ENCODE data around the gene C7orf33. TPM values are rescaled to one million over a fixed set of nuclear protein-coding genes. Genes with fewer than 3 reads are reported as not detected.

C7orf33 gene
- polyA plus RNA-seq, 1 donor from 2014 or later: not detected

- Histone ChIP-seq H3K79me2 (replicated peaks; ENCODE audit: insufficient read depth, low read length) (no peaks in the 10 kb centered on the region), H3K27ac (ENCODE audit: low read length) (no peak overlapping the region), H3K4me3 (ENCODE audit: low read length) (no peak overlapping the region), H3K9me2 (ENCODE audit: insufficient read depth, low read length) (no peaks in the 10 kb centered on the region), H3K36me3 (ENCODE audit: insufficient read depth, low read length) (no peaks in the 10 kb centered on the region), H2AFZ (ENCODE audit: low read depth, low read length) (no peak overlapping the region), H3K9ac (ENCODE audit: low read length) (no peak overlapping the region), H3K27me3 (ENCODE audit: insufficient read depth, low read depth, low read length) (no peaks in the 10 kb centered on the region), H3K4me2 (ENCODE audit: low read length) (no peak overlapping the region), H4K20me1 (ENCODE audit: insufficient read depth) (no peaks in the 10 kb centered on the region), H3F3A (ENCODE audit: insufficient read depth, low read length, poor library complexity, severe bottlenecking) (no peaks in the 10 kb centered on the region), H3K9me3 (ENCODE audit: low read length) (no peaks in the 10 kb centered on the region)
- TF ChIP-seq REST (IDR thresholded peaks at IDR 0.05; ENCODE audit: borderline replicate concordance): no peak
- no peak for TF ChIP-seq RAD21 (conservative IDR thresholded peaks at IDR 0.05)
- TF ChIP-seq CTCF (IDR thresholded peaks at IDR 0.05; ENCODE audit: poor library complexity, severe bottlenecking): no peak
- TF ChIP-seq SMC3 (conservative IDR thresholded peaks at IDR 0.05; ENCODE audit: poor library complexity): no peak
- no peak for TF ChIP-seq EZH2 (IDR thresholded peaks at IDR 0.05; ENCODE audit: borderline replicate concordance, insufficient read depth, low read length, poor library complexity, severe bottlenecking)
- TF ChIP-seq EP300 (conservative IDR thresholded peaks at IDR 0.05; ENCODE audit: poor library complexity, severe bottlenecking): no peak
- no peak for TF ChIP-seq POLR2AphosphoS5 (IDR thresholded peaks at IDR 0.05)
- TF ChIP-seq MXI1 (conservative IDR thresholded peaks at IDR 0.05; ENCODE audit: poor library complexity, severe bottlenecking): no peak
Observed at GRCh38 chr7:148545932-148546331, 44.6 kb upstream of the C7orf33 start.

GRCh38 chr7:148546857-148547256 lies 43.7 kb upstream of the C7orf33 start:
- Histone ChIP-seq H3K4me3 (ENCODE audit: low read length) (no peak overlapping the region), H3F3A (ENCODE audit: insufficient read depth, low read length, poor library complexity, severe bottlenecking) (no peaks in the 10 kb centered on the region), H2AFZ (ENCODE audit: low read depth, low read length) (no peak overlapping the region), H3K36me3 (ENCODE audit: insufficient read depth, low read length) (no peaks in the 10 kb centered on the region), H3K4me2 (ENCODE audit: low read length) (no peak overlapping the region), H3K79me2 (replicated peaks; ENCODE audit: insufficient read depth, low read length) (no peaks in the 10 kb centered on the region), H3K9me2 (ENCODE audit: insufficient read depth, low read length) (no peaks in the 10 kb centered on the region), H3K27me3 (ENCODE audit: insufficient read depth, low read depth, low read length) (no peaks in the 10 kb centered on the region), H4K20me1 (ENCODE audit: insufficient read depth) (no peaks in the 10 kb centered on the region), H3K27ac (ENCODE audit: low read length) (no peak overlapping the region), H3K9ac (ENCODE audit: low read length) (no peak overlapping the region), H3K9me3 (ENCODE audit: low read length) (no peaks in the 10 kb centered on the region)
- TF ChIP-seq RAD21 (conservative IDR thresholded peaks at IDR 0.05): no peak
- no peak for TF ChIP-seq EP300 (conservative IDR thresholded peaks at IDR 0.05; ENCODE audit: poor library complexity, severe bottlenecking)
- no peak for TF ChIP-seq SMC3 (conservative IDR thresholded peaks at IDR 0.05; ENCODE audit: poor library complexity)
- TF ChIP-seq POLR2AphosphoS5 (IDR thresholded peaks at IDR 0.05): no peak
- no peak for TF ChIP-seq TAF1 (IDR thresholded peaks at IDR 0.05; ENCODE audit: low read depth)
- TF ChIP-seq CTCF (IDR thresholded peaks at IDR 0.05; ENCODE audit: poor library complexity, severe bottlenecking): no peak
- TF ChIP-seq EZH2 (IDR thresholded peaks at IDR 0.05; ENCODE audit: borderline replicate concordance, insufficient read depth, low read length, poor library complexity, severe bottlenecking): no peak
- TF ChIP-seq MXI1 (conservative IDR thresholded peaks at IDR 0.05; ENCODE audit: poor library complexity, severe bottlenecking): no peak
- TF ChIP-seq REST (IDR thresholded peaks at IDR 0.05; ENCODE audit: borderline replicate concordance): no peak

Measured in neural cell (in vitro differentiated cells).